Loucy (cell line): ENCODE measurements around the gene RBM14.

Experiments used
- H2AFZ ChIP-seq: fragments of 200-600 bp; sonication (generic); 2 replicates; pipeline ENCODE4 v1.6.0; 2016; ENCODE audit warnings: antibody characterized with exemption, mild to moderate bottlenecking, low read length, moderate library complexity
- H3F3A ChIP-seq: fragments of 200-600 bp; 2 replicates; pipeline ENCODE4 v1.6.0; 2016; ENCODE audit warnings: antibody characterized with exemption, low read depth, mild to moderate bottlenecking
- H3K27me3 ChIP-seq: fragments of 200-600 bp; sonication (generic); 2 replicates; pipeline ENCODE4 v1.6.1; 2014; ENCODE audit warnings: low read length, mild to moderate bottlenecking; ENCODE audit not compliant: insufficient read depth, poor library complexity, severe bottlenecking
- H3K36me3 ChIP-seq: fragments of 200-600 bp; sonication (generic); 2 replicates; pipeline ENCODE4 v1.6.1; 2016; ENCODE audit warnings: low read length; ENCODE audit not compliant: insufficient read depth
- H3K4me1 ChIP-seq: fragments of 200-600 bp; sonication (generic); 2 replicates; pipeline ENCODE4 v1.5.1; 2014; ENCODE audit warnings: low read length, mild to moderate bottlenecking; ENCODE audit not compliant: insufficient read depth, poor library complexity, severe bottlenecking
- H3K4me2 ChIP-seq: fragments of 200-600 bp; sonication (generic); 2 replicates; pipeline ENCODE4 v1.6.0; 2014; ENCODE audit warnings: antibody characterized with exemption, low read length, low read depth, mild to moderate bottlenecking; ENCODE audit not compliant: poor library complexity, severe bottlenecking
- H3K4me3 ChIP-seq: fragments of 200-600 bp; sonication (generic); 2 replicates; pipeline ENCODE4 v1.5.1; 2014; ENCODE audit warnings: low read length, mild to moderate bottlenecking, mixed read lengths; ENCODE audit not compliant: poor library complexity, severe bottlenecking
- H3K79me2 ChIP-seq: fragments of 200-600 bp; sonication (generic); 2 replicates; pipeline ENCODE4 v1.6.1; 2014; ENCODE audit warnings: low read length; ENCODE audit not compliant: insufficient read depth
- H3K9ac ChIP-seq: fragments of 200-600 bp; sonication (generic); 2 replicates; pipeline ENCODE4 v1.6.0; 2014; ENCODE audit warnings: mild to moderate bottlenecking, low read depth, low read length, moderate library complexity; ENCODE audit not compliant: poor library complexity, severe bottlenecking
- H3K9me2 ChIP-seq: fragments of 200-600 bp; sonication (generic); replicated peaks from 2 replicates; pipeline ENCODE4 v1.6.1; 2016; ENCODE audit warnings: low read depth, low read length, mixed read lengths
- H3K9me3 ChIP-seq: fragments of 200-600 bp; sonication (generic); 2 replicates; pipeline ENCODE4 v1.6.1; 2014; ENCODE audit warnings: mild to moderate bottlenecking, antibody characterized with exemption, low read length, low read depth; ENCODE audit not compliant: insufficient read depth
- H4K20me1 ChIP-seq: fragments of 200-600 bp; sonication (generic); 2 replicates; pipeline ENCODE4 v1.6.0; 2014; ENCODE audit warnings: antibody characterized with exemption, low read length, mild to moderate bottlenecking; ENCODE audit not compliant: insufficient read depth, poor library complexity, severe bottlenecking
- EZH2phosphoT487 ChIP-seq: fragments of 200-600 bp; IDR thresholded peaks from 2 replicates; pipeline ENCODE4 v1.6.1; 2018; ENCODE audit warnings: antibody characterized with exemption, mild to moderate bottlenecking, moderate library complexity, borderline replicate concordance
- TF ChIP-seq, protein P1 (sequence below): fragments of 200-600 bp; sonication (generic); conservative IDR thresholded peaks from 2 replicates; pipeline ENCODE4 v1.5.1; 2014; ENCODE audit warnings: mild to moderate bottlenecking, antibody characterized with exemption, low read length

Gene RBM14

DNA sequence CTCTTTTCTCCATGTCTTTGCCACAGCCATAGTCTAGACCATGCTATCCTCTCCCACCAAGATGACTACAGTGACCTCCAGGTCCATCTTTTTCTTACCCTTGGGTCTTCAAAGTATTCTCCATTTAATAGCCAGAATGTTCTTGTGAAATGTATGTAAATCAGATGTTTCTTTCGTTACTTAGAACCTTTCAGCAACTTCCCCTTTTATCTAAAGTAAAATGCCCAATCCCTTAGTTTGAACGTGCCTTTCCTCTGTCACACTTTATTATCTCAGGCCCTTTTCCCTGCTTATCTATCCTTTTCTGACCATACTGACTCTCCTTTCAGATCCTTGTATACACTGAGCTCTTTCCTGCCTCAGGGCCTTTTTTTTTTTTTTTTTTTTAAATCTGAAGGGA lies 43.3 kb downstream of the RBM14 start:
- Histone ChIP-seq H3K79me2 (peaks cover 21% of the 10 kb centered on the region; the same call in 1 of the 2 replicates), H3K9ac (no peak overlapping the region), H2AFZ (no peak overlapping the region), H3K4me1 (no peaks in the 10 kb centered on the region), H3K4me2 (no peak overlapping the region), H3K4me3 (no peak overlapping the region), H3K9me3 (no peaks in the 10 kb centered on the region), H4K20me1 (peaks cover 11% of the 10 kb centered on the region), H3F3A (no peaks in the 10 kb centered on the region), H3K27me3 (no peaks in the 10 kb centered on the region), H3K9me2 (no peaks in the 10 kb centered on the region), H3K36me3 (peaks cover 61% of the 10 kb centered on the region)
- TF ChIP-seq, protein P1, sequence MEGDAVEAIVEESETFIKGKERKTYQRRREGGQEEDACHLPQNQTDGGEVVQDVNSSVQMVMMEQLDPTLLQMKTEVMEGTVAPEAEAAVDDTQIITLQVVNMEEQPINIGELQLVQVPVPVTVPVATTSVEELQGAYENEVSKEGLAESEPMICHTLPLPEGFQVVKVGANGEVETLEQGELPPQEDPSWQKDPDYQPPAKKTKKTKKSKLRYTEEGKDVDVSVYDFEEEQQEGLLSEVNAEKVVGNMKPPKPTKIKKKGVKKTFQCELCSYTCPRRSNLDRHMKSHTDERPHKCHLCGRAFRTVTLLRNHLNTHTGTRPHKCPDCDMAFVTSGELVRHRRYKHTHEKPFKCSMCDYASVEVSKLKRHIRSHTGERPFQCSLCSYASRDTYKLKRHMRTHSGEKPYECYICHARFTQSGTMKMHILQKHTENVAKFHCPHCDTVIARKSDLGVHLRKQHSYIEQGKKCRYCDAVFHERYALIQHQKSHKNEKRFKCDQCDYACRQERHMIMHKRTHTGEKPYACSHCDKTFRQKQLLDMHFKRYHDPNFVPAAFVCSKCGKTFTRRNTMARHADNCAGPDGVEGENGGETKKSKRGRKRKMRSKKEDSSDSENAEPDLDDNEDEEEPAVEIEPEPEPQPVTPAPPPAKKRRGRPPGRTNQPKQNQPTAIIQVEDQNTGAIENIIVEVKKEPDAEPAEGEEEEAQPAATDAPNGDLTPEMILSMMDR: no peak
- TF ChIP-seq EZH2phosphoT487: no peak

DNA sequence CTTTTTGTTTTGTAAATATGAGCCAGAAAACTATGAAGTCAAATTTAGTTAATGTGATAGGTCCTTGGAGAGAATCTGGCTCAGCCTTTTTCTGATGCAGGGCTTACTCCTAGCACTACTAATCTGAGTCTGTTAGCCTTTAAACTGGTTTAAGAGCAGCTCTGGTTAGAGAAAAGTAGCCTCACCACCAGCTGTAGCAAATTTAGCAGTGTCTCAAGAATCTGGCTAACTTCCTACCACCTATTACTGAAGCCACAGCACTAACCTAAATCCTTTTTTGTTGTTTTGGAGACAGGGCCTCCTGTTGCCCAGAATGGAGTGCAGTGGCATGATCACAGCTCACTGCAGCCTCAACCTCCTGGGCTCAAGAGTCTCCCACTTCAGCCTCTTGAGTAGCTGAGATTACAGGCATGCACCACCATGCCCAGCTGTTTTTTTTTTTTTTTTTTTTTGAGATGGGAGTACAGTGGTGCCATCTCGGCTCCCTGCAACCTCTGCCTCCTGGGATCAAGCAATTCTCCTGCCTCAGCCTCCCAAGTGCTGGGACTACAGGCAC lies 47.4 kb downstream of the RBM14 start:
- H2AFZ ChIP-seq: no peak overlapping the region
- H3K27me3 ChIP-seq: no peaks in the 10 kb centered on the region
- H3K4me1 ChIP-seq: no peaks in the 10 kb centered on the region
- TF ChIP-seq EZH2phosphoT487: no peak
- TF ChIP-seq, protein P1: no peak
- H3K4me3 ChIP-seq: no peak overlapping the region
- no peak overlapping the region for H3K9ac ChIP-seq
- H3F3A ChIP-seq: no peaks in the 10 kb centered on the region
- peaks cover 52% of the 10 kb centered on the region for H3K79me2 ChIP-seq
- peaks cover 24% of the 10 kb centered on the region for H4K20me1 ChIP-seq
- H3K9me3 ChIP-seq: no peaks in the 10 kb centered on the region
- H3K9me2 ChIP-seq: no peaks in the 10 kb centered on the region
- peaks cover 79% of the 10 kb centered on the region for H3K36me3 ChIP-seq
- no peak overlapping the region for H3K4me2 ChIP-seq

DNA sequence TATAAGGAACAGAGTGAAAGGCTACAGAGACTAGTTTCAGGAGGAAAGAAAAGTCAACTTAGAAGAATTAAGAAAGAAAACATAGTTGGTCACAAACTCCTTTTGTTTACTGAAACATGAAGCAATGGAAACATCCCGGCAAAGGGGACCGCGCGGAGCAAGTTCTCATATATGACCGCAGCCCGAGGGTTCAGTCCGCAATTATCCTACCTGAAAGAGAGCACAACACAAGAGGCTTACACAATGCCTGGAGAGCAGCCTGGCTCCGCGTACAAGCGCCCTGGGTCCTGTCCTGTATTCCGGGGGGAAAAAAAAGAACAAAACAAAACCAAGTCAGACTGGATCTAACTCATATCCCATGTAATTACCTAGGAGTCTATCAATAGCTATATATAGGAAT lies 48.9 kb downstream of the RBM14 start:
- Histone ChIP-seq H3K27me3 (no peaks in the 10 kb centered on the region), H3K9ac (no peak overlapping the region), H3K4me1 (peaks cover 6% of the 10 kb centered on the region), H2AFZ (no peak overlapping the region), H3K4me2 (no peak overlapping the region), H3K9me2 (no peaks in the 10 kb centered on the region), H3K79me2 (peaks cover 50% of the 10 kb centered on the region), H3F3A (no peaks in the 10 kb centered on the region), H3K4me3 (no peak overlapping the region), H3K36me3 (peaks cover 69% of the 10 kb centered on the region), H4K20me1 (peaks cover 27% of the 10 kb centered on the region), H3K9me3 (no peaks in the 10 kb centered on the region)
- TF ChIP-seq, protein P1: no peak
- no peak for TF ChIP-seq EZH2phosphoT487
